ENCODE data around the gene CDKL5. TPM values are rescaled to one million over a fixed set of nuclear protein-coding genes. Genes with fewer than 3 reads are reported as not detected.

The CDKL5 gene
- total RNA-seq, 1 donor from 2014 or later, result 17.7 TPM

- no peaks in the 10 kb centered on the region for H3K27me3 ChIP-seq (ENCODE audit: insufficient read depth, low read length)
- H3K36me3 ChIP-seq (ENCODE audit: insufficient read depth, low read length), result no peaks in the 10 kb centered on the region
- no peak overlapping the region for H3K4me2 ChIP-seq (ENCODE audit: low read length)
- Mint-ChIP-seq H3K4me1 (ENCODE audit: low read depth, unreplicated experiment) (no peaks in the 10 kb centered on the region), H3K27ac (ENCODE audit: unreplicated experiment) (no peak overlapping the region), H3K4me3 (ENCODE audit: unreplicated experiment) (no peak overlapping the region), H3K27me3 (ENCODE audit: low read depth, unreplicated experiment) (no peaks in the 10 kb centered on the region), H3K36me3 (ENCODE audit: low read depth, unreplicated experiment) (no peaks in the 10 kb centered on the region), H3K9me3 (ENCODE audit: unreplicated experiment) (no peaks in the 10 kb centered on the region)
- FAIRE-seq (no peak), DNase-seq (ENCODE audit: low read depth) (no peak)
- H4K20me1 ChIP-seq (ENCODE audit: insufficient read depth, low read length), result no peaks in the 10 kb centered on the region
- no peaks in the 10 kb centered on the region for H3K9me3 ChIP-seq (ENCODE audit: insufficient read depth, low read depth, low read length)
- H3K4me1 ChIP-seq (ENCODE audit: insufficient read depth, low read length), result no peaks in the 10 kb centered on the region
- no peak overlapping the region for H2AFZ ChIP-seq (ENCODE audit: low read depth, low read length)
- no peak overlapping the region for H3K9ac ChIP-seq (ENCODE audit: low read length)
- H3K27ac ChIP-seq (ENCODE audit: low read depth, low read length), result no peak overlapping the region
- H3K4me3 ChIP-seq (ENCODE audit: insufficient read depth, low read depth, low read length), result no peak overlapping the region
- TF ChIP-seq EZH2 (IDR thresholded peaks at IDR 0.05; ENCODE audit: insufficient read depth, low read length) (no peak), CTCF (IDR thresholded peaks at IDR 0.05; ENCODE audit: insufficient read depth, low read depth, low read length) (no peak)
- H3K79me2 ChIP-seq (ENCODE audit: insufficient read depth, low read length), result no peaks in the 10 kb centered on the region
Observed at GRCh38 chrX:18543738-18544137, 118.3 kb downstream of the CDKL5 start.

GRCh38 chrX:18545771-18546170 lies 120.4 kb downstream of the CDKL5 start:
- TF ChIP-seq EZH2 (IDR thresholded peaks at IDR 0.05; ENCODE audit: insufficient read depth, low read length) (no peak), CTCF (IDR thresholded peaks at IDR 0.05; ENCODE audit: insufficient read depth, low read depth, low read length) (no peak)
- Mint-ChIP-seq H3K27me3 (ENCODE audit: low read depth, unreplicated experiment) (no peaks in the 10 kb centered on the region), H3K4me1 (ENCODE audit: low read depth, unreplicated experiment) (peaks cover 7% of the 10 kb centered on the region), H3K27ac (ENCODE audit: unreplicated experiment) (peak overlapping the region; percentile 34), H3K36me3 (ENCODE audit: low read depth, unreplicated experiment) (no peaks in the 10 kb centered on the region), H3K9me3 (ENCODE audit: unreplicated experiment) (no peaks in the 10 kb centered on the region), H3K4me3 (ENCODE audit: unreplicated experiment) (no peak overlapping the region)
- Histone ChIP-seq H3K27me3 (ENCODE audit: insufficient read depth, low read length) (no peaks in the 10 kb centered on the region), H3K36me3 (ENCODE audit: insufficient read depth, low read length) (no peaks in the 10 kb centered on the region), H2AFZ (ENCODE audit: low read depth, low read length) (no peak overlapping the region), H3K4me2 (ENCODE audit: low read length) (no peak overlapping the region), H3K4me3 (ENCODE audit: insufficient read depth, low read depth, low read length) (no peak overlapping the region), H3K79me2 (ENCODE audit: insufficient read depth, low read length) (no peaks in the 10 kb centered on the region), H4K20me1 (ENCODE audit: insufficient read depth, low read length) (no peaks in the 10 kb centered on the region), H3K9me3 (ENCODE audit: insufficient read depth, low read depth, low read length) (no peaks in the 10 kb centered on the region), H3K4me1 (ENCODE audit: insufficient read depth, low read length) (no peaks in the 10 kb centered on the region), H3K9ac (ENCODE audit: low read length) (no peak overlapping the region), H3K27ac (ENCODE audit: low read depth, low read length) (no peak overlapping the region)
- DNase-seq (ENCODE audit: low read depth), result no peak
- peak; percentile 67 for FAIRE-seq

GRCh38 chrX:18548996-18549395 lies 123.6 kb downstream of the CDKL5 start:
- peak; percentile 6 for DNase-seq (ENCODE audit: low read depth)
- Histone ChIP-seq H2AFZ (ENCODE audit: low read depth, low read length) (no peak overlapping the region), H3K4me2 (ENCODE audit: low read length) (no peak overlapping the region), H3K9me3 (ENCODE audit: insufficient read depth, low read depth, low read length) (no peaks in the 10 kb centered on the region), H3K36me3 (ENCODE audit: insufficient read depth, low read length) (no peaks in the 10 kb centered on the region), H3K79me2 (ENCODE audit: insufficient read depth, low read length) (no peaks in the 10 kb centered on the region), H3K4me3 (ENCODE audit: insufficient read depth, low read depth, low read length) (no peak overlapping the region), H3K27ac (ENCODE audit: low read depth, low read length) (no peak overlapping the region), H4K20me1 (ENCODE audit: insufficient read depth, low read length) (no peaks in the 10 kb centered on the region), H3K4me1 (ENCODE audit: insufficient read depth, low read length) (no peaks in the 10 kb centered on the region), H3K27me3 (ENCODE audit: insufficient read depth, low read length) (no peaks in the 10 kb centered on the region), H3K9ac (ENCODE audit: low read length) (no peak overlapping the region)
- Mint-ChIP-seq H3K27me3 (ENCODE audit: low read depth, unreplicated experiment) (no peaks in the 10 kb centered on the region), H3K4me1 (ENCODE audit: low read depth, unreplicated experiment) (peaks cover 7% of the 10 kb centered on the region), H3K9me3 (ENCODE audit: unreplicated experiment) (no peaks in the 10 kb centered on the region), H3K27ac (ENCODE audit: unreplicated experiment) (no peak overlapping the region), H3K36me3 (ENCODE audit: low read depth, unreplicated experiment) (no peaks in the 10 kb centered on the region), H3K4me3 (ENCODE audit: unreplicated experiment) (no peak overlapping the region)
- no peak for FAIRE-seq
- TF ChIP-seq CTCF (IDR thresholded peaks at IDR 0.05; ENCODE audit: insufficient read depth, low read depth, low read length) (no peak), EZH2 (IDR thresholded peaks at IDR 0.05; ENCODE audit: insufficient read depth, low read length) (no peak)
